Activated naive CD4-positive, alpha-beta T cell treated with Interleukin-2 at 50 U/mL for 16 hours (primary cell): ENCODE data around the gene MYRF.

Experiments
- DNase-seq: peaks from one replicate; pipeline ENCODE4 v3.0.0-alpha.2; 2020

The MYRF gene

DNA sequence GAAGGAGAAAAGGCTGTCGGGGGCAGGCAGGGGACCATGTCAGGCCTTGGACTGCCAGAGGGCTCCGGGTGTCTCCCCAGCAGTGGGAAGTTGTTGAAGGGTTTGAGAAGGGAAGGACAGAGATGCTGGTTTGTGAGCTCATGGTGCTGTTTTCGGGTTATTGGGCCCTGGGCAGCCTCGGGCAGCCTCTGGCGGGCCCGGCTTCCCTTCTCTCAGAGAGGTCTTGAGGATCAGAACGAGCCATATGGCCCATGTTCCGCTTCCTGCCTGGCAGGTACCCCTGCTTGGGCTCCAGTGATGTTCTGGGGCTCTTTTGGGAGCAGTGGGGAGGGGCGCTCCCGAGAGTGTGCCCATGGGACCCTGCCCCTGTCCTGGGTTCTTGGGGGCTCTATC, 9.8 kb downstream of the MYRF start:
- DNase-seq, result no peak

DNA sequence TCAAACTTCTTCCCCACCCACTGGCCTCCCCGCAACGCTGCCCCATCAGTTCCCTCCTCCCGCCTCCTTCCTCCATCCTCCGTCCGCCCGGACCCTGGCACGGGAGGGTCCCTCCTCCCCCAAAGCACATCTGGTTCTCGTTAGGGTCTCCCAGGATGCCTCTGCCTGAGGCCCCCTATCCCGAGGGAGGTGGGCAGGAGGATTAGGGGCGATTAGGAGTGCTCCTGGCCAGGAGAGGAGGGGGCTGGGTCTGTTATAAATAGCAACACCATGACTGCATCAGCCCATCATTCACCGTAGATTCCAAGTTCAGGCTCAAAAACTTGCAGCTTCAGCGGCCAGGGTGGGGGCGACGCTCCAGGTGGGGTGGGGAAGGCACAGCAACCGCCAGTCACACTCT, 10.4 kb downstream of the MYRF start:
- no peak for DNase-seq

DNA sequence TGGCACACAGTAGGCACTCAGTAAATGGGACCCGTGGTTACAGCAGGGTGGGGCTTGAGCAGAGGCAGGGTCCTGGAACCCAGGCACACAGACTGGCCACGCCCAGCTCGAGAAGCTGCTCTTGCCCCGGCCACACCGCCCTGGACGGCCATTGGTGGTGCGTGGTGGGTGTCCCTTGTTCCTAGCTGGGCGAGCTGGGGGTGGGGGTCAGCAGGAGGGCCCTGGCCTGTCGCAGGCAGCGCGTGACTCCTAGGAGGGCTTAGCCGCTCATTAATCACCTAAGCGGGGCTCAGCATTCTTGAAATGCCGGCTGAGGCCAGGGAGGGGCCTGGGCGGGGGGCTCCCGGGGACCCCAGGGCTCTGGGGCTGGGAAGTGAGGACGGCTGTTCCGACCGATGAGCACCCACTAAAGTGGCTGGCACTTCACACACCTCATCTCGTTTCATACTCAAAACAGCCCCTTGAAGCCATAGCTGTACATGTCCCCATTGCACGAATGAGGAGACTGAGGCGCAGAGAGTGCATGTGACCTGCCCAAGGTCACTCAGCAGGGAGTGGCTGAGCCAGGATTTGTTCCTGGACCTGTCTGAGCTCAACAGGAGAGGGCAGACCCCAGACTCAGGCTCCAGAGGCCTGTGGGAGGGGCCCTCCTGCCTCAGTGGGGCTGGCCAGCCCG, 11.6 kb downstream of the MYRF start:
- DNase-seq, result no peak

DNA sequence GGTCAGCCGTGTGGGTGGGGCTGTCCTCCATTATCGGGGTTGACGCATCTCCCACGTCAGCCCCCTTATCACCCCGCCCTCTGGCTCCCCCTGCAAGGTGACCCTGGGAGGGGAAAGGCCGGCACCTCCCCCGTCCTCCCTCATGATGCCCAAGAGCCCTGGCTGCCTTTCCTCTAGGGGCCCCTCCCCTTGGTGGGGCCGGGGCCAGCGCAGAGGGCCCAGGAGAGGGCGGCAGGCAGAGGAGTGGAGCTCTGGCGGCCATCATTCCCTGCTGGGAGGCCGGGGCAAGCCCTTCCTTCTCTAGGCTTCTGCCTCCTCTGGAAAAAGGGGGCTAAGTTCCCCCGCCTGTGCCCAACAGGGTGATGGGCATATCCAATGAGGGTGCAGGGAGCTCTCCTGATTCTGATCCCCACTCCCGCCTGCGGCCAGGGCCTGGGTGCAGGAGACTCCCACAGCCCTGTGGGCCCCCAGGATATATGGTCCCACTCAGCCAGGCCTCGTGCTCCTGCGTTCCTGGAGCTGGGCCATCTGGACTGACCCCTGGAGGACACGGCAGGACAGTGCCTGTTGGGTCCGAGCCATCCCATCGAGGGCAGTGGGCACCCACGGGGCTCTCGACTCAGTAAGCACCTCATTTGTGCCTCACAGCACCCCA, 12.3 kb downstream of the MYRF start:
- DNase-seq, result no peak

DNA sequence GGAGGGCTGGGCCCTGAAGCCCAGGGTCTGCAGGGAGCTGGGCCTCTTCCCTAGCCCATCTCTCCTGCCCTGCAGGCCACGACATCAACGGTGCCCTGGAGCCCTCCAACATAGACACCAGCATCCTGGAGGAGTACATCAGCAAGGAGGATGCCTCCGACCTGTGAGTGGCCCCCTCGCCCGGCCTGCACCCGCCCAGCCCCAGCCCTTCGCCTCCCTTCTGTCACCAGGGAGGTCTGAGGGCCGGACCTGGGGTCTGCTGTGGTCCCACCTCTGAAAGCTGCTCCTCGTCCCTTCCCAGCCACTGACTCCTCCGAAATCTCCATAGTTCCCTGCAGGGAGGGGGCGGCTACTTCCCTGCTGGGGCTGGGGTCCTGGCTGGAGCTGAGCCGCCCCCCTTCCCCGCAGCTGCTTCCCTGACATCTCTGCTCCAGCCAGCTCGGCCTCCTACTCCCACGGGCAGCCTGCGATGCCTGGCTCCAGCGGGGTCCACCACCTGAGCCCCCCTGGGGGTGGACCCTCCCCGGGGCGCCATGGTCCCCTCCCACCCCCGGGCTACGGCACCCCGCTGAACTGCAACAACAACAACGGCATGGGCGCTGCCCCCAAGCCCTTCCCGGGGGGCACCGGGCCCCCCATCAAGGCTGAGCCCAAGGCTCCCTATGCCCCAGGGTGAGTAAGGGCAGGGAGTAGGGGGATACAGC, 13.3 kb downstream of the MYRF start:
- no peak for DNase-seq

DNA sequence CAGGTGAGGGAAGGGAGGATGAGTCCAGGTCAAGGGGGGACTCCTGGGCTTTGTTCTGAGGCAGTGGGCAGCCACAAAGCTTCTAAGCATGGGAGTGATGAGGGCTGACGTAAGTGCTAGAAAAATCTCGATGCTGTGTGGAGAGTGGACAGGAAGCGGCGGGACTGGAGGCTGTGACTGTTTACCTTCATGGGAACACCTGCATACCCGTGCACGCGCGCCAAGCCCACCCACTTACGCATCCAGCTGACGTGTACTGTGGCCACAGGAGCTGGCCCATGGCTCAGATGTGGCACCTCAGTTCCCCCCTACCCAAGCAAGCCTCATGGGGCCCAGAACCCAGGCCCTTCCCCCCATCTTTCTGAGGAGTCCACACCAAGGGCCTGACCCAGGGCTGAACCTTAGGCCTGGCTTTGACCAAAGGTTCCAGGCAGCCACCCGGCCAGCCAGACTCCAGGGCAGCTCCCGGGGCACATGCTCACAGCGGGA, 14.0 kb downstream of the MYRF start:
- no peak for DNase-seq

DNA sequence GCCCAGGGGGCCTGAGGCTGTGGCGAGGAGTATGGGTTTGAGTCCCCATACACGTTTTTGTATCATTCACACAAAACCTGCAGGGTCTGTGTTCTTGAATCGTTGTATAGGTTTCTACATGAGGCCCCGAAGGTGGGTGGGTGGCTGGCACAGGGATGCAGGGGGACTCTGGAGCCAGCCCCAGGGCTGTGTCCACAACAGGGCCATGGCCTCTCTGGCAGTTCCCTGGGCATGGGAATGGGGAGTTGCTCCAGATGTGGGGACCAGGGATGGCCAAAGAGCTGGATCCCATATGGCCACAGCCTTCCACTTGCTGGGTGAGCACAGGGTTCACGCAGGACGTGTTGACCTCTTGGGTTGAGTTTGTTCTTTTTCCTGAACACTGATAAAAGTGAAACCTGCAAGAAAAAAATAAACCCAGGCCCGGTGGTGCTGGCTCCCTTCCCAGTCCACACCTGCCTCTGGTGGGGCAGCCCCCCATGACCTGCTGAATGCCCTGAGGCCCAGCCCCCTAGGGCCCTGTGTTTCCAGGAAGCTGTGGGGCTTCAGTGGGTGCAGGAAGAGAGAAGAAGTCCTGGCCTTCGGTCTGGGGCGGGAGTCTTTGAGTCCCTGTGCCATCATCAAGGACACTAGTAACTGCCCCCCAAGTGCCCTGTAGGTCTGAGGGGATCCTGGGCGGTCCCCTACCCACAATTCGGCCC, 16.1 kb downstream of the MYRF start:
- no peak for DNase-seq

DNA sequence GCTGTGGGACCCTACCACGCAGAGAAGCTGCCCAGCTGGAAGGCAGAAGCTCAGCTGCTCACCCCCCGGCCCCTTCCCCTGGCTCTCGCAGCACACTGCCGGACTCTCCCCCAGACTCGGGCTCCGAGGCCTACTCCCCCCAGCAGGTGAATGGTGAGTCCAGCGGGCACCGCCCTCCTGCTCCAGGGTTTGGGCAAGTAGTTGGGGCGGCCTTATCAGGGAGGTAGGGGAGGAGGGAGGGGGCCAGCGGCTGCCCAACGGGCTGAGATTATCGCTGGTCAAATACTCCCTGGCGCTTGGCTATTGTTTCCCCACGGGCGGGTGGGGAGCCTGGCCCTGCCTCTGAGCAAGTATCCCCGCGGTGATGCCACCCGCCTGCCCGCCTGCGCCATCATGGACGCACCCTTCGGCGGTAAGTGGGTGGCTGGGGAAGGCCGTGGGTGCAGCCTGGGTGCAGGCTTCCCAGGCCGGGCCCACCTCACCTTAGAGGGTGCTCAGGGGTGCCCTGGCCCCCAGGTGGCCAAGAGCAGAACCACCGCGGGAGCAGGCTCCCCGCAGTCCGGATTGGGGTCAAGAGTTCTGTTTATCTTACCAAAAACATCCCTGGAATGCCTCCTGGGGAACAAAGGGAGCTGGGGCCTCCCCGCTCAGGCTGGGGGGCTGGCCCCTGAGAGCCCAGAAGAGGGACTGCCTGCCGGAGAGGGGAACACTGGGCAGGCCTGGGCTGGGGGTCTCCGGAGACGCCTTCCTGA, 16.9 kb downstream of the MYRF start:
- no peak for DNase-seq

DNA sequence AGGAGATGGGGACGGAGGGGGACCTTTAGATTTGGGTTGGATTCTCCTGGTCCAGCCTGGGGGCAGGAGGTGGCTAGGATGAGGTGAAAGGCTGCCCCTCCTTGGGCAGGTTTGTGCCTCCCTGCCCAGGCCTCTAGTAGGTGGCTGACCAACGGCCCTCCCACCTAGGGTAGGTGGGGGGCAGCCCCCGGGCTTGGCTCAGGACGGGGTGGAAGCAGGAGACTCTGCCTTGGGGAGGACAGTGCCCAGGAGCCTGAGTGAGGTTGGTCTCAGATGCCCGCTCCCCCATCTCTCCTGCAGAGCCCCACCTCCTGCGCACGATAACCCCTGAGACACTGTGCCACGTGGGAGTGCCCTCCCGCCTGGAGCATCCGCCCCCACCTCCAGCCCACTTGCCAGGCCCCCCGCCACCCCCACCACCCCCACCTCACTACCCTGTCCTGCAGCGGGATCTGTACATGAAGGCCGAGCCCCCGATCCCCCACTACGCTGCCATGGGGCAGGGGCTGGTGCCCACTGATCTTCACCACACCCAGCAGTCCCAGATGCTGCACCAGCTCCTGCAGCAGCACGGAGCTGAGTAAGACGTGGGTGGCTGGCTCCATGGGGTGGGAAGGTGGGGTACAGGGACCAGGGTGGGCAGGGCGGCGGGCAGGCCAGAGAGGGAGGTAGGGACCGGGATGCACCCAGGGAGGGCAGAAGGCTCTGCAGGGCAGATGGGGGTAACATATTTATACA, 17.7 kb downstream of the MYRF start:
- no peak for DNase-seq

DNA sequence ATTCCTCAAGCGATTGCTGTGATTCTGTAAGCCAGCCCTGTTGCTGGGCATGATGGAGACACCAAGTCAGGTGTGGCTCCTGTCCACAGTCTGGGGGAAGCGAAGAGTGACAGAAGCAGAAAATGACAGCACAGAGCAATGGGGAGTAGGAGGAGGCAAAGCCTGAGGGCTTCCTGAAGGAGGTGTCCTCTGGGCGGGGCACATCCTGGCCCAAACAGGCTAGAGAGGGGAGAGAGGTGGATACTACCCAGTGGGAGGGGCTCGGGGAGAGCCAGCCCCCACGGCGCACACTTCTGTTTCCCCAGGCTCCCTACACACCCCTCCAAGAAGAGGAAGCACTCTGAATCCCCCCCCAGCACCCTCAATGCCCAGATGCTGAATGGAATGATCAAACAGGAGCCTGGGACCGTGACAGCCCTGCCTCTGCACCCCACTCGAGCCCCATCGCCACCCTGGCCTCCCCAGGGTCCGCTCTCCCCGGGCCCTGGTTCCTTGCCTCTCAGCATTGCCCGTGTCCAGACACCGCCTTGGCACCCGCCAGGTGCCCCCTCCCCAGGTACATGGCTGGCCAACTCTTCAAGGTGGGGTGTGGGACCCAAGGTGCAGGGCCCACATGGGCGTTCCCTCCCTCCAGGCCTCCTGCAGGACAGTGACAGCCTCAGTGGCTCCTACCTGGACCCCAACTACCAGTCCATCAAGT, 18.9 kb downstream of the MYRF start:
- DNase-seq, result no peak

DNA sequence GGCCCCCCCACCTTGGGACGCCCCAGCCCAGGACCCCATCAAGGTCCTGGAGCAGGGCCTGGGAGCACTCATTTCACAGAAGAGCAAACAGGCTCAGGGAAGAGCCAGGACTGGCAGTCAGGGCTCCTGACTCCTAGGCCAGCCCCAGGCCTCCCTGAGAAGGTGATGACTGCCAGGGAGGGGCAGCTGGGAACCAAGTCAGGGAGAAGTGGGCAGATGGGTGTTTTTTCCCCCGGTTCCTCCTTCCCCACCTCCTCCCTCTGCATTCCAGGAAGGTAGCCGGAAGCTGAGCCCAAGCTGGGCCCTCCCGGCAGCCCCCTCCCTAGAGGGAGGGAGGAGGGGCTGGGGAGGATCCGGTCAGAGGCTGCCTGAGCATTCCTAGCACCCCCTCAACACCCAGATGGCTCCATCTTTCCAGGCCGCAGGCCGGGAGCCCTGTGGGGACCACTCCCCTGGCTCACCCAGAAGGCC, 19.6 kb downstream of the MYRF start:
- no peak for DNase-seq

DNA sequence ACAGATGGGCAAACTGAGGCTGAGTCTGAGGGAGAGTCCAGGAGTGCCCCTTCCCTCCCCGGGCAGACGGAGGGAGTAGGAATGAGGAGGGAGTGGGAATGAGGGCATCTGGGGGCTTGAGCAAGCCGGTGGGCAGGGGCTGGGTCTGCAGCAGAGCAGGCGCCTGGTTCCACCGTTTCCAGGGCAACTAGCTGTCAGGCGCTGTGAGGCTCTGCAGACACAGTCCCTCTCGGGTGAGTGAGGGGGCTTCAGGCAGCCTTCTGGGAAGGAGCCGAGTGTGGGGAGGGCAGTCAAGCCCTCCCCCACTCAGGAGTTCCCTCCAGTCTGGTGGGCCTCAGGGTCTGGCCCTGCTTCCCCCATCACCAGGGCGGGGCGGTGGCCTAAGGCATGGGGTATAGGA, 20.9 kb downstream of the MYRF start:
- no peak for DNase-seq

DNA sequence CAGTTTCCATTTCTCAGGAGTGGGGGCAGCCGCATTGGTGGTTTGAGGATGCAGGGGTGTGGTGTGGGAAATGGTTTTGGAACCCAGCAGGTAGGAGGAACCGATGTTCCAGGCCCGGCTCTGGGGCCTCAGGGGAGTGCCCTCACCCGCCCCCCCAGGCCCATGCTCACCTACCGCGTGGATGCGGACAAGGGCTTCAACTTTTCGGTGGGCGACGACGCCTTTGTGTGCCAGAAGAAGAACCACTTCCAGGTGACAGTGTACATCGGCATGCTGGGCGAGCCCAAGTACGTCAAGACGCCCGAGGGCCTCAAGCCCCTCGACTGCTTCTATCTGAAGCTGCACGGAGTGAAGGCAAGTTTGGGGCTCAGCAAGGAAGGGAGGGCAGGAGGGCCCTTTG, 21.4 kb downstream of the MYRF start:
- no peak for DNase-seq

DNA sequence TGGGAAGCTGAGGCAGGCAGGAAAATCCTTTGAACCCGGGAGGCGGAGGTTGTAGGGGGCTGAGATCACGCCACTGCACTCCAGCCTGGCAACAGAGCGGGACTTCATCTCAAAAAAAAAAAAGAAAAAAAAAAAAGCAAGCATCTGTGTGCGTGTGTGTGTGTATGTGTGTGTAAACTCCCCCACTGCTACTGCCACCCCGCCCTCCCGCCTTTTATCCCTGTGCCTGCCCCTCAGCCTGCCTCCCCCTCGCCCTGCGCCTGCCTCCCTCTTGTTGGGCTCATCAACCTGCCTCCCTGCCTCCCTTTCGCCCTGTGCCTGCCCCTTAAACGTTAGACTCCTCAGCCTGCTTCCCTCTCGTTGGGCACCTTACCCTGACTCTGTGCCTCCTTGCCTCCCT, 22.0 kb downstream of the MYRF start:
- no peak for DNase-seq

DNA sequence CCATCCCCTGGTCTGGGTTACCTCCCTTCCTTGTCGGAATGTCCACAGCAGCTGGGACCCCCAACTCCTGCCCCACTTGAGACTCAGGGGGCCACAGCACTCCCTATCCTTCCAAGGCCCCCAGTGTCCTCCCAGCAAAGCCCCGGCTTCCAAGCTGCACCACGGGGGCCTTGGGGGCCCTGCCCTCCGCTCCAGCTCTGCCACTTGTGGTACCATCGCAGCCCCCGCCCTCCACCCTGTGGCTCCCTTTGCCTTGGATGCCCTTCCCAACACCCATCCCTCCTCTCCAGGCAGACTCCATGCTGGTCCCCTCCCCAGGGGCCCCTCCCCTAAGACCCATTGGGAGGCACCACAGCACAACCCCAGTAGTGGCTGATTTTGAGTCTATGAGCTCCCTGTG, 22.7 kb downstream of the MYRF start:
- DNase-seq, result no peak

DNA sequence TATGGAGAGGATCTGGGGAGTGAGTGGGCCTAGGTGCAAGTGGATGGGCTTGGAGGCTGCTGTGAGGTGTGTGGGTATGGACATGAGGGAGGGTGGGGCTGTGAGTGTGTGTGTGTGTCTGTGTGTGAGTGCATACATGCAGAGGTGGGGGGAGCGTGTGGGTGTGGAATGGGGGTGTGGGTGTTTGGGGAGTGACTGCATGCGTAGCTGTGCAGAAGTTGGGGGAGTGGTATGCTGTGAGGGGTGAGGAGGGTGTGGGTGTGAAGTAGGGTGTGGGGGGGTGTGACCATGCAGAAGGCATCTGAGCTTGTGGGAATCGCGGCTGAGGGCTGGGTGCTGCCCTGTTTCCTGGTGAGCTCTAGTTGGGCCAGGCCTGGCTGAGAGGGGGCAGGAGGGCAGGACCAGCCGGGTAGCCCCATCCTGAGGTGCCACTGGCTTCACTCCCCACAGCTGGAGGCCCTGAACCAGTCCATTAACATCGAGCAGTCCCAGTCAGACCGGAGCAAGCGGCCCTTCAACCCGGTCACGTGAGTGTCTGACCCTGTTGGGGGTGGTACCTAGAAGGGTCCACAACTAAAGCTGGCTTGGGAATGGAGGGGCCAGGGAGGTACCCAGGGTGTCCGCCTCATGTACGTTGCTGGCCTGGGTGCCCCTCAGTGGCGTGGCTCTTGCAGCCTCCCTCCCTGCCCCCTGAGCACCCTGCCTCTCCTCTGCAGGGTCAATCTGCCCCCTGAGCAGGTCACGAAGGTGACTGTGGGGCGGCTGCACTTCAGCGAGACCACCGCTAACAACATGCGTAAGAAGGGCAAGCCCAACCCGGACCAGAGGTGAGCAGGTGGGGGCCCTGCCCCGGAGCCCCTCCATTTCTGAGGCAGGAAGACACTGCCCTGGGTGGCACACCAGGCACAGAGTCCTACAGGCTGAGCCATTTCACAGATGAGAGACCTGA, 23.4 kb downstream of the MYRF start:
- DNase-seq, result no peak

DNA sequence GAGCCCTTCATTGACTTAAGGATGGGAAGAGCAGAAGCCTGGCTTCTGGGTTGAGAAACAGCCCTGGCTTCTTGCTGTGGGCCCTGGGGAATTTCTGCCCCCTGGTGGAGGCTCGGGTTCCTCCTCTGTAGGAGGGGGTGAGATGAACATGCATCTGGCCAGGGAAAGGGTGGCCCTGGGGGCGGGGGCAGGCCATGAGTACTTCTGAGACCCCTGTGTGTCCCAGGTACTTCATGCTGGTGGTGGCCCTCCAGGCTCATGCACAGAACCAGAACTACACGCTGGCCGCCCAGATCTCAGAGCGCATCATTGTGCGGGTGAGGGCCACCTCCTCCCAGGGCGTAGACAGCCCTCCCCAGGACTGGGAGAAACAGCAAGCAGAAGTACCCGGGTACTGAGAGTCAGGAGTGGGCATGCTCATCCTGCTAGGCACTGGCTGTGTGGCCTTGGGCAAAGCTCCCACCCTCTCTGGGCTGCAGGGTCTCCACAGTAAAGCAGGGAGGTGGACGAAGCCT, 24.2 kb downstream of the MYRF start:
- peak; percentile 64 for DNase-seq

DNA sequence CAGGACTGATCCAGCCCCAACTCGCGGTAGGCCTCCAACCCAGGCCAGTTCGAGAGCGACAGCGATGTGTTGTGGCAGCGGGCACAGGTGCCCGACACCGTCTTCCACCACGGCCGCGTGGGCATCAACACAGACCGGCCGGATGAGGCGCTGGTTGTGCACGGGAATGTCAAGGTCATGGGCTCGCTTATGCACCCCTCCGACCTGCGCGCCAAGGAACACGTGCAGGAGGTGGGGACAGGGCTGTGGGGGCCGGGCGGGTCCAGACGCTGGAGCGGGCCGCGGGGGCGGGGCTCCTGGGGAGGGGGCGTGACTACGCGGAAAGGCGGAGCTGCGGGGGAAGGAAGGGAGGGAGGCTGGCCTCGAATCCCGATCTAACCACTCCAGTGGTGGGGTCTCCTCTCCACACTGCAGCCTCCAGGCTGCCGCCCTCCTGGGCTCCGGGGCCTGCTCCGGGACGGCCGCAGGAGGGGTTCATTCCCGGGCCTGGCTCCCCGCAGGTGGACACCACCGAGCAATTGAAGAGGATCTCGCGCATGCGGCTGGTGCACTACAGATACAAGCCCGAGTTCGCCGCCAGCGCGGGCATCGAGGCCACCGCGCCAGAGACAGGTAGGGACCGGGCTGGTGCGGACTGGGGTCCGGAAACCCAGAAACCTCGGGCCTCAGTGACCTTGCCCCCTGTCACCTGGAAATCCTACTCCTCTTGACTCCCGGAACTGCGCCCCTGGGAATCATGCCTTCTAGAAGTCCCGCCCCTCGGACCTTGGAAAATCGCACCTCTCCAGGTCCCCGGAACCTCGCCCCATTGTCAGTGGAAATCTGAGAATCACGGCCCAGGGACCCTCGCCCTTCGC, 25.0 kb downstream of the MYRF start:
- DNase-seq, result peak; percentile 68

DNA sequence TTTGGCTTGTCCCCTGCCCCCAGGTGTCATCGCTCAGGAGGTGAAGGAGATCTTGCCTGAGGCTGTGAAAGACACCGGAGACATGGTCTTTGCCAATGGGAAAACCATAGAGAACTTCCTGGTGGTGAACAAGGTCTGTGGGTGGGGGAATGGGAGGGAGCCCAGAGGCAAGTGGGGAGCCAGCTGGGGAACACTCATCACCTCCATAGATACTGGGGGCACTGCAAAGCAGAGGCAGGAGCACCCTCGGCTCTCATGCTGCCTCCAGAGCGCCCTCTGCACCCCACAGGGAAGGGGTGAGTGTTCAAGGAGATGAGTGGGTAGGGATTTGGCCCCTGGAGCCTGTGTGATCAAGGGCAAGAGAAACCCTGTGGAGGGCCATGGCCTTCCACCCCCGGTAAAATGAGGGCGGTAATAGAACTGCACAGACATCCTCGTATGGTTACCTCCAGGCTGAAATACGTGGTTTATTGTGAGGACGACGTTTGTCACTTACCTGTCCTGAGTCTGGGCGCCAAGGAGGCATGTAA, 26.0 kb downstream of the MYRF start:
- DNase-seq, result no peak
